DND-41 (cell line): ENCODE measurements around the gene ACVR2A.
A peak's percentile ranks its signal among the peaks of the same experiment; 100 is the strongest.

ENCODE experiments used
- ATAC-seq: fragments of 200-7000 bp; cut with Tn5 transposase; 3 replicates; pipeline ENCODE4 v1.9.1; 2021; ENCODE audit warnings: low read depth; ENCODE audit not compliant: insufficient read depth
- DNase-seq: peaks from one replicate; pipeline ENCODE4 v3.0.0-alpha.2; 2020
- H2AFZ ChIP-seq: 2 replicates; pipeline ENCODE4 v1.6.0; 2012; ENCODE audit warnings: low read depth, low read length
- H3K27ac ChIP-seq: 2 replicates; pipeline ENCODE4 v1.5.1; 2012; ENCODE audit warnings: low read length, inconsistent platforms
- H3K27me3 ChIP-seq: fragments of 200-600 bp; sonication (generic); 2 replicates; pipeline ENCODE4 v1.6.0; 2012; ENCODE audit warnings: low read length, mild to moderate bottlenecking, inconsistent platforms; ENCODE audit not compliant: insufficient read depth, poor library complexity
- H3K36me3 ChIP-seq: 2 replicates; pipeline ENCODE4 v1.5.1; 2012; ENCODE audit warnings: low read length, inconsistent platforms; ENCODE audit not compliant: insufficient read depth
- H3K4me1 ChIP-seq: 2 replicates; pipeline ENCODE4 v1.5.1; 2012; ENCODE audit warnings: mild to moderate bottlenecking, low read length; ENCODE audit not compliant: insufficient read depth
- H3K4me2 ChIP-seq: 2 replicates; pipeline ENCODE4 v1.6.0; 2012; ENCODE audit warnings: mild to moderate bottlenecking, moderate library complexity, low read length, inconsistent platforms; ENCODE audit not compliant: insufficient read depth
- H3K4me3 ChIP-seq, 2 experiments: fragments of 200-600 bp in 1 of 2; shearing (Covaris generic) in 1 of 2; 2 replicates each; pipeline ENCODE4 v1.5.1; 2012 to 2016; ENCODE audit warnings: inconsistent platforms in 2 of 2, low read length in 2 of 2, mild to moderate bottlenecking in 2 of 2, low read depth in 1 of 2, moderate library complexity in 1 of 2
- H3K79me2 ChIP-seq: 2 replicates; pipeline ENCODE4 v1.6.0; 2012; ENCODE audit warnings: low read length, inconsistent platforms; ENCODE audit not compliant: insufficient read depth
- H3K9ac ChIP-seq: 2 replicates; pipeline ENCODE4 v1.6.0; 2012; ENCODE audit warnings: low read depth, mild to moderate bottlenecking, inconsistent platforms, low read length, moderate library complexity
- H3K9me3 ChIP-seq: 2 replicates; pipeline ENCODE4 v1.5.1; 2012; ENCODE audit warnings: low read length, moderate library complexity, mild to moderate bottlenecking, inconsistent platforms; ENCODE audit not compliant: insufficient read depth, severe bottlenecking
- H4K20me1 ChIP-seq: 2 replicates; pipeline ENCODE4 v1.6.0; 2012; ENCODE audit warnings: low read length; ENCODE audit not compliant: insufficient read depth
- CTCF ChIP-seq: IDR thresholded peaks from 2 replicates; pipeline ENCODE4 v1.5.1; 2012; ENCODE audit warnings: borderline replicate concordance, low read length, moderate library complexity, mild to moderate bottlenecking; ENCODE audit not compliant: poor library complexity, severe bottlenecking; ENCODE audit errors: extremely low read depth
- EZH2 ChIP-seq: IDR thresholded peaks from 3 replicates; pipeline ENCODE4 v1.6.1; 2012; ENCODE audit warnings: borderline replicate concordance, low read depth, mild to moderate bottlenecking, moderate library complexity, low read length, inconsistent platforms; ENCODE audit not compliant: severe bottlenecking

The ACVR2A gene

GRCh38 chr2:147909178-147909577, 64.3 kb downstream of the ACVR2A start:
- Histone ChIP-seq H3K9me3 (no peaks in the 10 kb centered on the region), H2AFZ (no peak overlapping the region; the same call in 1 of the 2 replicates), H3K9ac (no peak overlapping the region), H3K4me2 (no peak overlapping the region), H3K27me3 (no peaks in the 10 kb centered on the region), H3K4me3 (no peak overlapping the region), H3K27ac (no peak overlapping the region), H4K20me1 (no peaks in the 10 kb centered on the region), H3K4me1 (no peaks in the 10 kb centered on the region), H3K36me3 (no peaks in the 10 kb centered on the region), H3K79me2 (no peaks in the 10 kb centered on the region)
- TF ChIP-seq CTCF = no peak
- DNase-seq = no peak
- ATAC-seq = no peak

- no peaks in the 10 kb centered on the region for H3K9me3 ChIP-seq
- TF ChIP-seq CTCF = peak; percentile 79
- TF ChIP-seq EZH2 = no peak
- no peak overlapping the region for H3K4me2 ChIP-seq
- no peaks in the 10 kb centered on the region for H4K20me1 ChIP-seq
- H3K9ac ChIP-seq = no peak overlapping the region
- H3K4me1 ChIP-seq = no peaks in the 10 kb centered on the region
- no peak overlapping the region for H2AFZ ChIP-seq
- H3K36me3 ChIP-seq = no peaks in the 10 kb centered on the region
- no peaks in the 10 kb centered on the region for H3K79me2 ChIP-seq
- no peaks in the 10 kb centered on the region for H3K27me3 ChIP-seq
- ATAC-seq (peak; percentile 42; the same call in 1 of the 3 replicates), DNase-seq (peak; percentile 32)
- H3K27ac ChIP-seq = no peak overlapping the region
- H3K4me3 ChIP-seq = no peak overlapping the region
These were observed 66.2 kb downstream of the ACVR2A start for GRCh38 chr2:147910990-147911473.

GRCh38 chr2:147913701-147914480, 69.1 kb downstream of the ACVR2A start:
- no peak overlapping the region for H3K4me2 ChIP-seq

More at GRCh38 chr2:147913701-147914480, 69.1 kb downstream of the ACVR2A start:
- Histone ChIP-seq H3K36me3 (no peaks in the 10 kb centered on the region), H2AFZ (no peak overlapping the region), H3K4me3 (no peak overlapping the region), H3K9me3 (no peaks in the 10 kb centered on the region), H3K4me1 (no peaks in the 10 kb centered on the region), H3K79me2 (no peaks in the 10 kb centered on the region), H3K27ac (no peak overlapping the region), H3K27me3 (no peaks in the 10 kb centered on the region), H4K20me1 (no peaks in the 10 kb centered on the region), H3K9ac (no peak overlapping the region)
- DNase-seq = no peak
- TF ChIP-seq EZH2 (no peak), CTCF (no peak)
- no peak for ATAC-seq
